ENCODE measurements around the gene AFAP1.

AFAP1 gene

DNA sequence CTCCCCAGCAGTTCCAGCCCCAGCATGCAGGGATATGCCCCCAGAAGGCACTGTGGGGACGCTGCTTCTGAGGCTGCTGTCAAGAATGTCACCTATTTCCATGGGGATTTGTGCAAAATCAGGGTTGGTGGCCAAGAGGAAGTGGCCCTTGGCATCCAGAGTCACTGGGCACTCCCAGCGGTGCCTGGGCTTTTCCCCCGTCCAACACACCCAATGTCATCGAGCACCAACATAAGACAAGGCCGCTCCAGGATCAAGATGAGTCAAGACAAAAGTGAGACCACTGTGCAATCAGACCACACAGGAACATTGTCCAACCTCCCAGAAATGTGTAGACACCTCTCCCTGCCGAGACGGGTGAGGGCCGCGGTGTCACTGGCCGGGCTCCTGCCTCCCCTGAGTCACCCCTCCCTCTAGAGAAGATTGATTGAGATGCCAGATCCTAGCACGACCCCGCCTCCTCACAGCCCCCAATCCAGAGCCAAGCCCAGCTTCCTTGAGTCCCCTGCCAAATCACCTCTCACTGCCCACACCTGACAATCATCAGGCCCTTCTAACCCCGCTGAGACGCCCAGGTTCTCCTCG, 194.3 kb downstream of the AFAP1 start:
- H3K9ac ChIP-seq (ENCODE audit: low read length) = no peak overlapping the region
- H3K36me3 ChIP-seq (ENCODE audit: control insufficient read depth, insufficient read depth, low read length) = no peaks in the 10 kb centered on the region

DNA sequence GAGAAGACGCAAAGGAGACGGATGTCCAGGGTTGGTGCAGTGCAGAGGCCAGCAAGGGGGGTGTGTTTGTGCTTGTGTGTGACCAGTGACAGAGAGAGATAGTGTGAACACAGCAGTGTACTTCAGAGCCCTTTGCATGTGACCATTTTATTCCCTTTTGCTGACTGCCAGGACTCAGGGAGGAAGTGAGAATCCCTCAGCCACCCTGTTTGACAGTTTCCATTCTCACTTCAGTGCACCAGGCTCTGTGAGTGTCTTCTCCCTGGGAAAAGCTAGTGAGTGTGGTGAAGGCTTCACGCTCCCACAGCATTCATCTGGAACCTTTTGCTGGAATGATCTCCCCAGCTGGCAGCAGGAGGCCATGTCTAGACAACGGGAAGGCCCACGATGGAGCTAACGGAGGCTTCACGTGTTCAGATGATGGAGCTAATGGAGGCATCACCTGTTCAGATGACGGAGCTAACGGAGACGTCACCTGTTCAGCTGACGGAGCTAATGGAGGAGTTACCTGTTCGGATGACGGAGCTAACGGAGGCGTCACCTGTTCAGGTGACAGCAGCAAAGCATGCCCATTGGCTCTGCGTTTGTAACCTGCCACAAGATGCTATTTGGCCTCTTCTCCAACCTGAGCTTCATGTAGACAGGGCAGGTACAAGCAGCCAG, 195.4 kb downstream of the AFAP1 start:
- Histone ChIP-seq H3K4me1 (ENCODE audit: control insufficient read depth, insufficient read depth, low read length) (no peaks in the 10 kb centered on the region), H3K36me3 (ENCODE audit: control insufficient read depth, insufficient read depth, low read length) (no peaks in the 10 kb centered on the region), H3K27me3 (ENCODE audit: control insufficient read depth, insufficient read depth, low read length) (no peaks in the 10 kb centered on the region), H3K9me3 (ENCODE audit: control insufficient read depth, low read length) (no peaks in the 10 kb centered on the region), H3K4me3 (ENCODE audit: low read length) (no peak overlapping the region), H3K9ac (ENCODE audit: low read length) (no peak overlapping the region)

More for the DNA sequence above, 194.3 kb downstream of the AFAP1 start:
- H3K9me3 ChIP-seq (ENCODE audit: control insufficient read depth, low read length) = no peaks in the 10 kb centered on the region
- H3K4me1 ChIP-seq (ENCODE audit: control insufficient read depth, insufficient read depth, low read length) = peaks cover 4% of the 10 kb centered on the region
- H3K4me3 ChIP-seq (ENCODE audit: low read length) = no peak overlapping the region
- no peaks in the 10 kb centered on the region for H3K27me3 ChIP-seq (ENCODE audit: control insufficient read depth, insufficient read depth, low read length)

DNA sequence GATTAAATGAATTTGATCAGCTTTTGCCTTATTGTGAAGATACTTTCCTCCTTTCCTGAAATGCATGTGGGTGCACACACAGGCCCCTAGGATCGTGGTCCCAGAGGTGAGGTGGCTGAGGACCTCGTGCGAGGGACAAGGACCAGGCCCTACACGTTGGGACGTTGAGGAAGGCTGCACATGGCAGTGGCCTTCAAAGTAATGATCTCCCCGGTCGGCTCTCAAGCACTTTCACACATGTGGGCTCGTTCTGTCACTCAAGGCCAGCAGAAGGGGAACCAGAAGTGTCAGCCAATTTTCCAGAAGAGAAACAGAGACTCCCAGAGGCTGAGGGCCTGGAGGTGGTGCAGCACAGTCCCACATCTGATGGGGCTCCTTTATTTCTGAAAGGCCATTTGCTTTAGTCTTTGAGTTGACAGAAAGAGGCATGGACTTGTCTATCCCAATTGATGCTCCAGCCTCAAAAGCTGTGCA, 196.8 kb downstream of the AFAP1 start:
- no peak overlapping the region for H3K4me3 ChIP-seq (ENCODE audit: low read length)
- no peaks in the 10 kb centered on the region for H3K36me3 ChIP-seq (ENCODE audit: control insufficient read depth, insufficient read depth, low read length)
- no peaks in the 10 kb centered on the region for H3K4me1 ChIP-seq (ENCODE audit: control insufficient read depth, insufficient read depth, low read length)
- H3K9ac ChIP-seq (ENCODE audit: low read length) = no peak overlapping the region
- no peaks in the 10 kb centered on the region for H3K27me3 ChIP-seq (ENCODE audit: control insufficient read depth, insufficient read depth, low read length)
- no peaks in the 10 kb centered on the region for H3K9me3 ChIP-seq (ENCODE audit: control insufficient read depth, low read length)

DNA sequence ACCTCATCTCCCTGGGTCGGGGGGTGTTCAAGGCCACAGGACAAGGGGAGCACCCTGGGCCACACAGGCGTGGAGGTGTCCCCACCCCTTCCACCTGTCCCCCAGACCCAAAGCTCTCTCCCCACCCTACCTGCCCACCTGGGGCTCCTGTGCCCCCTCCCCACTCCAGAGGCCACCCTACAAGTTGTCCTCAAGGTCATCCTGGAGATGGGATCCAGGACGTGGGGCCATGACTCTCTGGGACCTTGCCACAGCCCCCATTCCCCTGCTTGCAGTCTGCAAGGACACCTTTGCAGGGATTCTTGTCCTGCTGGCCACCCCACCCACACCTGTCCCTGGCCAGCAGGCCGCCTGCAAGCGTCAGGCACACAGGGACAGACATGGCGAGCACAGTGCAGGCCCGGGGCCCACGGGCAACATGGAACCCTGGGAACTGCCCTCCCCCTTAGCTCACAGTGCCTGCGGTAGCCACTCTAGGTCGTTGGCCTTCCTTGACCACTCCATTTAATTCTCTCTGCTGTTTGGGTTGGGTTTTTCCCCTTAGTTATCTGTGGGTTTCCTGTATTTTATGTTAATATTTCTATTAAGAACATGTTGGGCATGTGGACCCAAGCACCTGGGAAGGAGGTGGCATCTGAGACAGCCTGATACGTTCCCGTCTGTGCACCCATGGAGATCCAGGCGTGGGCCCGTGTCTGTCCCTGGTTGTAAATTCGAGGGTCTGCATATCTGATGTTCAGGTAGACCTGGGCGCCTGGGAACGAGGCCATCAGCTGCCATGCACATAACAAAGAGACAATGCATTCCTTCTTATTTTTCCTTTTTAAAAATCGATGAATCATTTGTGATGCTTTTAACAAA, 197.5 kb downstream of the AFAP1 start:
- no peaks in the 10 kb centered on the region for H3K9me3 ChIP-seq (ENCODE audit: control insufficient read depth, low read length)

DNA sequence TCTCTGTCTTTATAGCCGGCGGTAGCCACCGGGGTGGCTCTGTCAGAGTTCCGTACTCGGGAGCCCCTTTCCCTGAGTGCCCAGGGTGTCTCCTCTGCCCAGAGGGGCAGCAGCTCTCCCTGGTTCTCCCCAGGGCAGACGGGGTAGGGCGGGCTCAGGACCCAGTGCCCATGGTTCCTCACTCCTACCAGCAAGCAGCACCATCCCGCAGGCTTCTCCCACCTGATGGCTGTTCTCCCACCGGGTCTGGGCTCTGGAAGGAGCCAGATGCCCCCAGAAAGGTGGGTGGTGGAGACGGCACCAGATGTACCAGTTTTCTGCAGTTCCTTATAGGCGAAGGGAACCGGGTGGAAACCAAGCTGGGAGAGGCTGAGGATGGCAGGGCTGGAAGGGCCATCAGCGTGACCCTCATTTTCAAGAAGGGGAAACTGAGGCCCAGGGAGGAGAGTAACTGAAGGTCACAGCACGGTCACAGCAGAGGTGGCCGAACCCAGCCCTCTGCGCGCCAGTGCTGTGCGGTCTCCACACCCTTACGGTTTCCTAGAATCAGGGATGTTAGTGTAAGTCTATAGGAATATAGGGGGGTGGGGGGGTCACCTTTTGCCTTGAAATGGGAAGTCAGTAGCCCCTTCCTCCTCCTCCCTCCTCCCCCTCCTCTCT, 198.7 kb downstream of the AFAP1 start:
- Histone ChIP-seq H3K4me1 (ENCODE audit: control insufficient read depth, insufficient read depth, low read length) (no peaks in the 10 kb centered on the region), H3K4me3 (ENCODE audit: low read length) (no peak overlapping the region), H3K9me3 (ENCODE audit: control insufficient read depth, low read length) (no peaks in the 10 kb centered on the region), H3K9ac (ENCODE audit: low read length) (no peak overlapping the region), H3K27me3 (ENCODE audit: control insufficient read depth, insufficient read depth, low read length) (no peaks in the 10 kb centered on the region), H3K36me3 (ENCODE audit: control insufficient read depth, insufficient read depth, low read length) (no peaks in the 10 kb centered on the region)

More for the DNA sequence above, 197.5 kb downstream of the AFAP1 start:
- Histone ChIP-seq H3K4me3 (ENCODE audit: low read length) (no peak overlapping the region), H3K4me1 (ENCODE audit: control insufficient read depth, insufficient read depth, low read length) (no peaks in the 10 kb centered on the region), H3K36me3 (ENCODE audit: control insufficient read depth, insufficient read depth, low read length) (no peaks in the 10 kb centered on the region), H3K27me3 (ENCODE audit: control insufficient read depth, insufficient read depth, low read length) (no peaks in the 10 kb centered on the region), H3K9ac (ENCODE audit: low read length) (no peak overlapping the region)

DNA sequence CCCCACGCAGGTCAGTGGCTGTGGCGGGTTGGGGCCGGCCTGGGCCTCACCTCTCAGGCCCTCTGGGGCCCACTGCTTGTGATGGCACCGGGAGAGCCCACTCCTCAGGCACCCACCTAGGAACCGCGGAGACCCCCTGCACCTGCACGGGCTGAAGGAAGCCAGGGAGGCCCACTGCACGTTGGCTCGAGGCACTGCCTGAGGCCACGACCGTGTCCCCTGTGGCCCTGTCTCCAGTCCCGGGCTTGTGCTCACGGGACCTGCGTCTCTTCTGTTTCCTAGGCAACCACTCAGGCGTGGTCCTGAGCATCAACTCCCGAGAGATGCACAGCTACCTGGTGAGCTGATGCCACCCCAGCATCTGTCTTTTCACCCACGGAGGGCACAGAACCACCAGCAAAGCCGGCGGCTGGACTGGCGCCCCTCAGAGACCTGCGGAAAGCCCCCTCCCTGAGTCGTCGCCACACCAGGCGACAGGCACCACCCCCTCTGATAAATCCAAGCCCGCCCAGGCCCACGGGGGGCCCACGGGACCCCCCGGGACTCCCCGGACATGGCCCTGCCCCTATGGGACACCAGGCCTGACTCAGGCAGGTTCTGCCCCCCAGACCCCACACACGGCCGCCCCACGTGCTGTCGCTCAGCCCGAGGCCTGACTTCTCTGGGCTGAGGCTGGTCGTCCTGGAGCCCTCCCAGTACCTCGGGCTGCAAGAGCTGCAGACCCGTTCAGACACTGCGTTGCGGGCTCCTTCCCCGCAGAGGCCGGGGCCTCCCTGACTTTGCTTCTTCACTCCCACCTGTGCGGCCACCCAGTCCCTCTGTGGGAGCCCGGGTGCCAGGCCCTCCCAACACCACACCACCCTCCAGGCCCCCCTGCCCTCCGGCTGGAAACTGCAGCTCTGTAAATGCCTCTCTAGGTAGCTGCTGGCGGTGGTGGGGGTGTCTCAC, 199.5 kb downstream of the AFAP1 start:
- Histone ChIP-seq H3K4me1 (ENCODE audit: control insufficient read depth, insufficient read depth, low read length) (no peaks in the 10 kb centered on the region), H3K4me3 (ENCODE audit: low read length) (no peak overlapping the region), H3K9me3 (ENCODE audit: control insufficient read depth, low read length) (no peaks in the 10 kb centered on the region), H3K36me3 (ENCODE audit: control insufficient read depth, insufficient read depth, low read length) (no peaks in the 10 kb centered on the region), H3K27me3 (ENCODE audit: control insufficient read depth, insufficient read depth, low read length) (no peaks in the 10 kb centered on the region), H3K9ac (ENCODE audit: low read length) (no peak overlapping the region)

DNA sequence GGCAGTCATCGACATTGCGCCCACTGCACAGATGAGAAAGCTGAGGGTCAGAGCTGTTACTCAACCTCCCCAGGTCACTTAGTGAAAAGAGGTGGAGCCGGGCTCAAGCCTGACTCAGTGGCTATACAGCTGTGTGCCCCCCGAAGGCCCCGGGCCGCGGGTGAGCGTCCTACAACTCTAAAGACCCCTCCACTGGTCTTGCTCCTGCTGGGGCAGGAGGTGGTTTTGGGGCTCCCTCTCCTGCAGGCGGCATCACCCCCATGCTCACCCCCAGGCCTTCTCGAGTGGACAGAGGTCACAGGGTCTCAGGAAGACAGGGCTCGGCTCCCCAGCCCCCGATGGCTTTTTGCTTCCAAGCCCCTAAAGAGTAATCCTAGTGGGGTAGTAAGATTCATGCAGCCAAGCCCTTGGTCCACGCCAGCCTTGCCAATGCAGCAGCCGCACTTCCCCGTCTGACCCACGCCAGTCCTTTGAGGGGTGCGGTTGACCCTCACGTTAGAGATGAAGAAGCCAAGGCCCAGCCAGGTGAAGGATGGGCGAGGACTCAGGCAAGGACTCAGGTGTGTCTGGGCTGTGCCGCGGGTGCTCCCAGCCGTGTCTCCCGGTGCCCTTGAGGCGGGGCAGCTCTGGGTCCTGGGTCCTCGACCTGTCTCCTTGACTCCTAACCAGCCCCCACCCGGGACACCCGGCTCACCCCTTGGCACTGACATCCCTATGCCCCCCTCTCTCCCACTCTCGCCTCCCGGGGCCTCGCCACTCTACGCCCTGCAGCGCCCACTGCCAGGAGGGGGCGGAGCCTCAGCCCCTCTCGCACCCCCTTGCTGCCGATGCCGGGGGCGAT, 200.4 kb downstream of the AFAP1 start:
- Histone ChIP-seq H3K27me3 (ENCODE audit: control insufficient read depth, insufficient read depth, low read length) (peaks cover 4% of the 10 kb centered on the region), H3K4me3 (ENCODE audit: low read length) (no peak overlapping the region), H3K4me1 (ENCODE audit: control insufficient read depth, insufficient read depth, low read length) (no peaks in the 10 kb centered on the region), H3K36me3 (ENCODE audit: control insufficient read depth, insufficient read depth, low read length) (no peaks in the 10 kb centered on the region), H3K9me3 (ENCODE audit: control insufficient read depth, low read length) (no peaks in the 10 kb centered on the region), H3K9ac (ENCODE audit: low read length) (no peak overlapping the region)

DNA sequence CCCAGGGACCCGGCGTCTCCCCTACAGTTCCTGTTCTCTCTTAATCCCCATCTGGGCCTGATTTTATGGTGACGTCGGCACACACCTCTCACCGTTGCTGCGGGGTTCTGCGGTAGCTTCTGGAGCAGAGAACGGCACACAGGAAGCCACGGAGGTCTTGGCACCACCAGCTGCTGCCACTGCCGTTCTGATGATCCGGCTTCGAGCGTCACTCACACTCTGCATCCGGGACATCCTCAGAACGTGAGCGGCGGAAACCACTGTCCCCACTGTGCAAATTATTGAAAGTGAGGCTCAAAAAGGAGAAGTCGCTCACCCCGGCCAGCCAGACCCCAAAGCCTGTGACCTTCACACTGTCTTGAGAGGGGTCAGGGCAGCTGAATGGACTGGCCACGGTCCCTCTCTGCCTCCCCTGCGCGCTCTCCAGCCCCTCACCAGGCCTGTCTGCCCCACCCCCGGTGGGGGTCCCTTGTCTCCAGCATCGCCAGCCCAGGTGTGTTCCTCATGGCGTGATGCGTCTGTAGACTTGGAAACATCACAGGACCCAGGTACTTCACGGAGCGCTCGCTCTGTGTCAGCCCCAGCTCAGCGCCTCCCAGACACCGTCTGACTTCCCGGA, 201.1 kb downstream of the AFAP1 start:
- no peak overlapping the region for H3K4me3 ChIP-seq (ENCODE audit: low read length)
- H3K9me3 ChIP-seq (ENCODE audit: control insufficient read depth, low read length) = no peaks in the 10 kb centered on the region
- H3K9ac ChIP-seq (ENCODE audit: low read length) = no peak overlapping the region
- H3K27me3 ChIP-seq (ENCODE audit: control insufficient read depth, insufficient read depth, low read length) = peaks cover 4% of the 10 kb centered on the region
- no peaks in the 10 kb centered on the region for H3K4me1 ChIP-seq (ENCODE audit: control insufficient read depth, insufficient read depth, low read length)
- no peaks in the 10 kb centered on the region for H3K36me3 ChIP-seq (ENCODE audit: control insufficient read depth, insufficient read depth, low read length)

DNA sequence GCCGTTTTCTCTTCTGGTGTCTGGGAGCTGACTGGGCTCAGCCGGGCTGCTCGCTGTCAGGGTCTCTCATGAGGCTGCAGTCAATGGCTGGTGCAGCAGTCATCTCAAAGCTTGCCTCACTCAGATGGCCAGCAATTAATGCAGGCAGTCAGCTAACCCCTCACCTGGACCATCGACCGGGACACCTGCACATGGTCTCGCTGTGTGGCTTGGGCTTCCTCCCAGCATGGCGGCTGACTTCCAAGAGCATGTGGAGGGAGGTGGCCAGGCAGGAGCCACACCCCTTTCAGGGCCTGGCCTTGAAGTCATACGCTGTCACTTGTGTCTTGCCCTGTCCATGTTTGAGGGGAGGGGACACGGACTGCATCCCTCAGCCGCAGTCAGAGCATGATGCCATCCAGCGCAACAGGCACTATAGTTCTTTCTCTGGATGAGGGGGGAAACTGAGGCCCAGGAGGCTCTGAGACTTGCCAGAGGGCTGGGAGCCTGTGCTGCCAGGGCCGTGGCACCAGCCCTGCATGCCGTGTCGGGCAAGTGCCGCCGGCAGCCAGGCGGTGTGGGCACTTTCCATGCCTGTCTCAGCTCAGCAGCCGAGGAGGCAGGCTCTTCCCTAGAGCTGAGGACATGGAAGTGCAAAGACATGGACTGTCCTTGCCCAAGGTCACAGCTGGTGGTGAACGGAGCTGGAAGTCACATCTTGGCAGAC, 201.8 kb downstream of the AFAP1 start:
- Histone ChIP-seq H3K4me1 (ENCODE audit: control insufficient read depth, insufficient read depth, low read length) (no peaks in the 10 kb centered on the region), H3K9ac (ENCODE audit: low read length) (no peak overlapping the region), H3K9me3 (ENCODE audit: control insufficient read depth, low read length) (no peaks in the 10 kb centered on the region), H3K36me3 (ENCODE audit: control insufficient read depth, insufficient read depth, low read length) (no peaks in the 10 kb centered on the region), H3K4me3 (ENCODE audit: low read length) (no peak overlapping the region), H3K27me3 (ENCODE audit: control insufficient read depth, insufficient read depth, low read length) (peaks cover 4% of the 10 kb centered on the region)

DNA sequence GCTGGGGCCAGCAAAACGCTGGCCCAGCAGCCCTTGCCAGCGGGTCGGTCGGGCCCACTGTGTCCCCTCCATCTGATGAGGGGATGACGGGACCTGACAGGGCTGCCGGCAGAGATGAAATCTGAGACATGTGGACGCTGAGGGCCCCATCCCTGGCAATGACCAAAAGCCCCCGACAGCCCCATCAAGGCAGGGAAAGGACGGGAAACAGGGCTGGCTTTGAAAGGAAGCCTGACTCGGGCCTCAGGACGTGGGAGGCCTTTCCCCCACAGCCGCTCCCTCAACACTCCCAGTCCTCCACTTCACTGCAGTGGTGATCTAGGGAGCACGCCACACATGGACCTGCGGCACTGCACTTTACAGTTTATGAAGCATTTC, 202.4 kb downstream of the AFAP1 start:
- Histone ChIP-seq H3K4me3 (ENCODE audit: low read length) (no peak overlapping the region), H3K9ac (ENCODE audit: low read length) (no peak overlapping the region), H3K9me3 (ENCODE audit: control insufficient read depth, low read length) (no peaks in the 10 kb centered on the region), H3K4me1 (ENCODE audit: control insufficient read depth, insufficient read depth, low read length) (no peaks in the 10 kb centered on the region), H3K27me3 (ENCODE audit: control insufficient read depth, insufficient read depth, low read length) (peaks cover 4% of the 10 kb centered on the region), H3K36me3 (ENCODE audit: control insufficient read depth, insufficient read depth, low read length) (no peaks in the 10 kb centered on the region)

Measured in mucosa of stomach (tissue), 1 donor.